GM19023 (cell line): ENCODE results near the gene TCEA2.
"Not testable (repeated sequence)": the region's sequence is repeated elsewhere in the genome, so short reads cannot be mapped to it uniquely, and the experiment has no call there.

ENCODE experiments used
- ATAC-seq: cut with Tn5 transposase; IDR thresholded peaks from one replicate; pipeline ENCODE4 v1.9.1; 2021; ENCODE audit warnings: mild to moderate bottlenecking, moderate library complexity; ENCODE audit not compliant: unreplicated experiment

TCEA2 gene

DNA sequence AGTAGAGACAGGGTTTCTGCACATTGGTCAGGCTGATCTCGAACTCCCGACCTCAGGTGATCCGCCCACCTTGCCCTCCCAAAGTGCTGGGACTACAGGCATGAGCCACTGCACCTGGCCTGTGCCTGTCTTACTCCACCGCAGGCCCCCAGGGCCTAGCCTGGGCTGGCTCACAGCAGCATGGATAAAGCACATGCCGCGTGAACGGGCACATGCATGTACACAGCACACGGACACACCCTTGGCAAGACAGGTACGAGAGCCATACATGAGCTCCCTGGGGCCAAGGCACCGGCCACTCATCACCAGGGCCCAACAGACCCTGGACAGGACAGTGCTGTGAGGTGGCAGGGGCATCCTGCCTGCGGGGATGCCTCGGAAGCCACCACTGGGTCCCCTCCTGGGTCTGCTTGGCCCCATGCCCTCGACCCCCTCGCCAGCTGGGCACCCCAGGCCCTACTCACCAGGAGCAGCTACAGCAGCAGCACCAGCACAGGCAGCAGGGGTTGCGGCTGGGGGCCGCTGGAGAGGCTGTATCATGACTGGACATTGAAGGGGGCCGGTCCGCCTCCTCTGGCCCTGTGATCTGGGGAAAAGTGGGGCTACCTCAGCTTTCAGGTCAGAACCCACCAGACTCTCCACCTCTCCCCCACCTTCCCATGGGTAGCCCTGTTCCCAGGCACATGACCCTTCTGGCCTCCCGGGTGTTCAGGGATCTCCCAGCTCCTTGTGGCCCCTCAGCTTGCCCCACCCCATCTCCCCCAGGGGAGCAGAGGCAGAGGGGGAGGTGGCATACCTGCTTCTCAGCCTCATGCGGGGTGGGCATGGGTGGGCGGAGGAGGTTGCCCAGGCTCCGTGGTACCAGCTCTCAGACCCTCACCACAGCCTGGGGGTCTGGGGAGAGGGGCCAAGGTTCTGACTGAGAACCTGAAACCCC is 13.3 kb downstream of the TCEA2 start:
- ATAC-seq, result no peak

DNA sequence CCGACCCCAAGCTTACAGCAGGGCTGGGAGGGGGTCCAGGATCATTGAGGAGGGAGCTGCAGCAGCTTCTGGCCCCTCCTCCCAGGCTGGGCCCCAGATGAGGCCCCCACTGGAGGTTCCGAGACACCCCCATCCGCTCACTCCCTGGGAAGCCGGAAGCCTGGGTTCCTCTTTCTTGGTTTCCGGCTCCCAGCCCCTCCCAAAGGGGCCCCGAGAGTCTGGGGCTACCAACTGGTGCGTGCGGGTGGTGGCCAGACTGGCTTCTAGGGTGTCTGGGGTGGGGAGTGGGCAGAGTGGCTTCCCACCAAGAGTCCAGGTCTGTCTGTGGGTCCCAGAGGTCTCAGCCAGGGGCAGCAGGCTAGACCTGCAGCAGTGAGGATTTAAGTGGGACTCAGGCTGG is 14.1 kb downstream of the TCEA2 start:
- no peak for ATAC-seq

DNA sequence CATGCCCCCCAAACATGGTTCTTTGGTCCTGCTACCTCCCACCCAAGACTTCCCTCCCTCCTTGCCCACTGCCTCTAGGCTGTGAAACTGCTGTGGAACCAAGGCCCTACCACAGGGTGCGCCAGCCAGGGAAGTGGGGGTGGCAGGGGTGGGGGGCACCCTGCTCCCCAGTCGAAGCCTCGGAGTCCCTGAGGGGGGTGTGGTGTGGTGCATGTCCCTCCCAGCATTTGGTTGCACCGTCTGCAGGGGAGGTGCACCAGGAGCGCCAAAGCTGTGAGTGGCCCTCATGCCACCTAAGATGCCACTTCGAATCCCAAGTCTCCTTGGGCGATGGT is 14.5 kb downstream of the TCEA2 start:
- ATAC-seq, result no peak

DNA sequence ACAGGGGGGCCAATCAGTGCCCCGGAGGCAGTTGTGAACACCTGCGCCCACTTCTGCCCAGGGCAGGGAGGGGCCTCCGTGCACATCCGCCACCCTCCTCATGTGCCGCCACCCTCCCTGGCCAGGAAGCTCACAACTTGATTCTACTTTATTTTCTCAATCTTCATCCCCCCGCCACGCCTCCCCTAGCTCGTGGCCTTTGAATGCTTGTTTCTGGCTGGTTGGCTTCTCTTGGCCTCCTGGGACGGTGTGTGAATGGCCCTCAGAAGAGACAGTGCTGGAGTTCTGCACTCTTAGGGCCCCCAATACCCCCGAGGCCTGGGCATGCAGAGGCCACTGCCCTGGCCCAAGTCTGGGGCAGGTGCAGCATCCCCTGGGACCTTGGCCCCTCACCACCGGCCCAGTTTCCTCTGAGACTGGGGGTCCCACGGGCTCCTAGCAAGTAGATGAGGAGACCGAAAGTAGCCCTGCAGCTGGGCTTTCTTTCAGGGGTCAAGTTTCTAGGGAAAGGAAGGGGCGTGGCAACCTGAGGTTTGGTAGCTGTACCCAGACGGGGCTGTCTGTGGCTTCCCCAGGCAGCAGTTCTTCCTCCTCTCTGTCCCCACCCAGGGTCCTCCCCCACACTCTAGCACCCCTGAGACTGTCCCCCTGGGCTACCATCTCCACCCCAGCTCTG is 15.0 kb downstream of the TCEA2 start:
- no peak for ATAC-seq

DNA sequence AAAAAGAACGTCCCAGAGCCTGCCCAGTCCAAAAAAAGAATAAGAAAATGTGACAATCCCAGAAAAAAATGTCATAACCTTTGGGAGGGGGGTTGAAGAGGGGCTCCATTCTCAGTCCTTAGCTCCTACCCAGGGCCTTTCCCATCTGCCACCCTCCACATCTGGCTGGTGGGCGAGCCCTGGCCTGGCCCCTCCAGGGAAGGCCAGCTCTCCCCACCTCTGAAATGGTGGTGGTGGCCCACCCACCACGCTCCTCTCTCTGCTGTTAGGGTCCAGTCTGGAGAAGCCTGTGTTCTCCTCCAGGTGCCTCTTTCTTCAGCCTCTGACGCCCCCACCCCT is 15.9 kb downstream of the TCEA2 start:
- no peak for ATAC-seq

DNA sequence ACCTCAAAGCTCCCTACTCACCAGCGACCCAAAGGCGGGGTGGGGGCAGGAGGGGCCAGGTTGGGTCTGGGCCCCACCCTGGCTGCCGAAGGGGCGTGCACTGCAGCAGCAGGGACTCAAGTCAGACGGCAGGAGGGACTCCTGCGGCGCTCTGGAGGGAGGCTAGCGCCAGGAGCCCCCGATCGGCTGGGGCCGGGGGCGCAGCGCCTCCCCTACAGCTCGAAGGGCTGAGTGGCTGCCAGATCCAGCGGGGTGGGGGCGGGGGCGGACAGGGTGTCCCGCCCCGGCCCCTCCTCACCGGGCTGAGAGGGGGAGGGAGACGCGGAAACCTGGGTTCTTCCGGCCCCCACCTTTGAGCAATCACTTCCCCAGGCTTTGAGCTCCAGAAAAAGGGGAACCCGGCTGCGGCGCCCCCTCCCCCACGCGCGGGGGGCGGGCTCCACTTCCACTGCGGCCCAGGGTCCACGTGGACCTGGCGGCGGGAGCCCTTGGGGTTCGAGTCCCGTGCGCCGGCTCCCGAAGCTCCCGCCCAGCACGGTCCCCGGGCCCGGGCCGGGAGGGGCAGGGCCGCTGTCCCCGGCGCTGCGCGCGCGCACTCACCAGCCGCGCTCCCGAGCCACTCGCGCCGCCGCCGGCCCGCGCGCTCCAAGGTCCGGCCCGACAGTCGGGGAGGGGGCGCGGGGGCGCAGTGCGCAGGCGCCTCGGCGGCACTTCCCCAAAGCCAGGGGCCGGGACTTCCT is 16.4 kb downstream of the TCEA2 start, which contains the start of gene RGS19:
Gene RGS19, minus strand, starts transcription at position 246 of the 740 bp plus-strand sequence. CDS start 2,632 bp downstream, outside the sequence.
- peak; percentile 46 for ATAC-seq

DNA sequence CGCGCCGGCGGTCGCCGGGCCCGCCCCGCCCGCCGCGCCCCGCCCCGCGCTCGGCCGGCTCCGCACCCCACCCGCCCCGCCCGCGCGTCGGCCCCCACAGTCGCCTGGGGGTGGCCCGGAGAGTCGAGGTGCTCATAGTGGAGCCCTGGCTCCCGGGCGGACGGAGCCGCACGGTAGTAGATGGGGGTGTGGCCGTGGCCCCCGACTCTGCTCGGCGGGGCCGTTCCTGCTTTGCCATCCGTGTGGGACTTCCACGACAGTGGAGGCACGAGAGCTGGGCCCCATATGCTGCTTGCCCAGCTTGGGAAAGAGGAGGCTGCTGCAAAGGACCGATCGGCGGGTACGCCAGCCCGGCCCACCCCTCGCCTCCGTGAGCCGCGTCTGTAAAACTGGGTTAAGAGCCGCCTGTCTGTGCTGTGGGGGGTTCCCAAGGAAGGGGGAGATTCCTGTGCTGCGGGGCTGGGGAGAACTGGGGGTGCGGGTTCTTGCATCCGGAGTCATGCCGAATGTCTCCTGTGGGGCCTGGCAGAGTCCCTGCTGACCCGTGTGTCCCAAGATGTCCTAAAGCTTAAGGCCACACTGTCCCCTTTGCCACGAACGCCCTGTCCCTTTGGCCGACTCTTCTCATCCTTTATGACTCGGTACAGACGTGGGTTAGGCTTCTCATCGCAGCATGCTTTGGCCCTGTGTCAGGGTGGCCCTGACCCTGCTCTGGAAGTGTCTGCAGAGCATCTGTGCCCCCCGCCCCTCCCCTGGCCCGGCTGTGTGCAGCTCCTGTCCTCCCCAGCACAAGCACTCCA is 17.2 kb downstream of the TCEA2 start, which contains the start of gene OPRL1:
Gene OPRL1, plus strand, starts transcription at position 70 of the 800 bp plus-strand sequence. CDS start 12,639 bp downstream, outside the sequence.
- ATAC-seq, result no peak

DNA sequence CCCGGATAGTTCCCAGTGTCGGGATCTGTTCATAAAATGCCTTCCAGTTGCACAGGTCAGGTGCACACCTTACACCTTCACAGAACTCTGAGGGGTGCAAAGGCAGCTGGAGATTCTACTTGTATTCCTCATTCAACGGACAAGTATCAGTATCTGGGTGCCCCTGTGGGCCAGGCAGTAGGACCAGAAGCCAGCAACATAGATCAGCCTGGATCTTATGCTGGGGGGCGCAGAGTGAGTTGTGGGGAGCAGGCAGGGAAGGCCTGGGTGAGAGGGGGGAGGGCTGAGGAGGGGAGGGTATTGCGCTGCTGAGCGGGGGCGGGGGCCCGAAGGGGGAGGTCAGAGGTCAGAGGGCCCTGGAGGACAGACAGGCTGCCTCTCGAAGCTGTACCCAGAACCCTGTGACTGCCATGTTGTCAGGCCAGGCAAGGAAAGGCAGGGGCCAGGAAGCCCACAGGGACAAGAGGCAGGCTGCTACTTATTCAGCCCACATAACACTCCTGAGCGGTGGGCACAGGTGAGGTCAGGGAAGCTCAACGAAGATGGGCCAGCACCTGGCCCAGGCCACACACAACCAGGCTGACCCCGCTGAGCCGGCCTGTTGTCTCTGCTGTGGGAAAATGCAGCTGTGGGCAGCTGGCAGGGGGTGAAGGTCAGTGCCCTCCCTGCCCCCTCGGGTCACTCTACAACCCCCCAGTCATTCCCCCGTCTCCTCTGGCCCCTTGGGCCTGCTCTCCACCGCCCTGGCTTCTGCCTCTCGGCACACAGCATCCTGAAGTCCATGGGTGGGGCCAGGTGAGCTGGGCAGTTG is 18.0 kb downstream of the TCEA2 start:
- ATAC-seq, result no peak

DNA sequence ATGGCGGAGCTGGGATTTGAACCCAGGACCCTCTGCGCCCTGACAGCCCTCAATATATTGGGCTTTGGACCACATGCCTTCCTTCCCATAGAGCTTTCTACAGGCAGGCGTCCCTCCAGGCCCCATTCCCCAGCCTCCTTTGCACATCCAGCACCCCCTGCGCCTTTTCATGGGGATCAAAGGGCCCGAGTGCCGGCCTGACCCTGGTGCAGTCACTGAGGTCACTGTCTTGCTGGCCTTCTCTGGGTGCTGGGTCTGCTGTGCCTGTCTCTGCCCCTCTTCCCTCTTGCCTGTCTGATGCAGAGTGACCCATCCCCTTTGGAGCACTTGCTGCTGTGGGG is 18.6 kb downstream of the TCEA2 start:
- ATAC-seq, result no peak

DNA sequence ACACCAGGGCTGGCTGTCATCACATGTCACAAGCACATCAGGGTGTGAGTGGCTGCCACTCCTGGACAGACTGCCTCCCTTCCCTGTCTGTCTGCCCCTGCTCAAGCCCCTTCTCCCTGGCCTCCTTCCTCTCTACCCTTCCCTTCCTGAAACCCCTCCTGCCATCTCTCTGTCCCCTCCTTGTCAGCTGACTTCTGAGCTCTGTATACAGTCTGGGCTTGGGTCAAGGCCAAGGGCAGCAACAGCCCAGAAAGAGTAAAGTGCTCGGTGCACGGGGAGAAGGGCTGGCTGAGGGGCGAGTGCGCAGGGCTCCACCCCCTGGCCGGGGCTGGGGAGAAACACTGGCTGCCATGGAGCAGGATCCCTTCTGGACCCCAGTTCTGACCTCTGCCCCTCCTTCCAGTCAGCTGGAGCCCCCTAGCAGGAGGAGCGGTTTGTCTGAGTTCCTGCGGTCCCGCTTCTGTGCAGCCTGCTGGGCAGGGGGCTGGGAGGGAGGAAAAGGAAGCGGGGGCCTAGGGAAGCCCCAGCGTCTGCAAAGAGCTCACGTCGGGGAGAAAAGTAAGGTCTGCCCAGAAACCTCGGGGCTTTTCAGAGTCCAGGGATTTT is 19.2 kb downstream of the TCEA2 start:
- ATAC-seq, result no peak

DNA sequence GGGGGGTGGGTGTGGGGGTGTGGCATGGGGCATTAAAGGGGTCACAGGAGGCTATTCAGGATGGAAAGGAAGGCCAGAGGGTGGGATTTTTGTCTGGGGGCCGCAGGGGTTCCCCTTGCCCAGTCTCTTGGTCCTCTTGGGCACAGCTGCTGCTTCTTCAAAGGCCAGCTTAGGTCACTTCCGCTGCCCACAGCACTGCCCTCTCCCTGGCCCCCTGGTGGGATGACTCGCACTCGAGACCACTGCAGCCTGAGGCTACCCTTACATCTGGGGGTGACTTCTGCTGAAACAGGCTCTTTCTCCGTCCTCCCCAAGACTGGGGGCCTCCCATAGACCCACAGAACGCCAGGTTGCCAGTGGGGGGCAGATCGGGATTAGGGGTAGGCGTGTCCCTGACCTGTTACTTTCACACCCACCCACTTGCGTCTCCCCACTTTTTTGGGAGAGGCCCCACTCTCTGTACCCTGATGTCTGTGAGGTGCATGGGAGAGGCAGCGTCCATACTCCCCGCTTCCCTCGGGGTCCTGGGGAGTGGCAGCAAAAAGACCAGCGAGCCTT is 19.9 kb downstream of the TCEA2 start:
- ATAC-seq, result no peak

DNA sequence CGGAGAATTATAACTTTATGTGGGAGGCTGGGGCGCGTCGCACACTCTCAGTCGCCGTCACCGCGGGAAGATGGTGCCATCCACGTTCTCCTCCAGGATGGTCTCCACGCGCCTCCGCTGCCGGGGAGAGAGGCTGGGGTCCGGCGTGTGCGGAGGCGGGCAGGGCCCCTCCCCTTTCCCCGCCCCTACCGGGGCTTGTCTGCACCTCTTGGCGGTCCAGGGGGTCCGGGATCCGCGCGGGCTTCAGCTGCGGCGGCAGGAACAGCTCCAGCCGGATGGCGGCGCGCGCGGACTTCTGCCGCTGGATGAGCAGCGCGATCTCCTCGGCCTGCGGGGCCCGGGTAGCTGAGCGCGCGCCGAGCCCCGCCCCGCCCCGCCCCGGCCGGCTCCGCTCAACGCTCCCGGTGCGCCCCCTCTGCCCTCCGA is 20.4 kb downstream of the TCEA2 start:
- no peak for ATAC-seq

DNA sequence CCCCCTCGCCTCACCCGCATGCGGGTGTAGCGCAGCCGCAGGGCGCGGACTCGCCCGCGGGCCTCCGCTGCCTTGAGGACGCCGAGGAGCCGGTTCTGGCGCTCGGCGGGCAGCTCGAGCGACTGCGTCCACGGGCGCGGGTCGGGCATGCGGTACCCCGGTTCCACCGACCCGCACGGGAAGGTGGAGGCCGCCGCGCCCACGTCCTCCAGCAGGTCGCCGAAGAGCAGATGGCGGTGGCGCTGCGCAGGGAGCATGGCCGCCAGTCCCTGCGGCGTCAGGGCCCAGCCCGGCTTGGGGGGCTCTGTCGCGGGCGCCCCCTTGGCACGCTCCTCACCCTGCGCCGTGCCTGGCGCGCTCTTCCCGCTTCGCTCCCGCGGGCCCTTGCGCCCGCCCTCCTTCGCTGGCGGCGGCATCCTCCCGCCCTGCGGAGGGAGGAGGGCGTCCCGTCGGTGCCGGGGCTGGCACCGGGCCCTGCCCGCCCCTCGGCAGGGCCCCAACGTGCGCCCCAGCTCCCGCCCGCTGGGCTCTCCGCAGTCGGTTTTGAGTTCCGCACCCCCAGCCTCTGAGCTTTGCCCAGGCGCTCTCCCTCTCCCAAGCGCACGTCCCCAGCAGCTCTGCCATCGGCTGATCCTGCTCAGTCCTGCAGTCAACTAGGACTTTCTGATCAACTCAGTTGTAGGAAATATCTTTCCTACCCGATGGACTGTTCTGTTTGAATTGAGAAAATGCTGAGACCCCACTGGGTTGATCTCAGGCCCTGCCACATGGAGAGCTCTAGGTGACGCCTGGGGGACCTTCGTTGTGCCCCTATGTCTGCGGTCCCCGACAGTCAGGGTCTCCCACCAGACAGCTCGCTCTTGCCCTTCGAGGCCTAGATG is 21.0 kb downstream of the TCEA2 start, which contains the start of gene LKAAEAR1:
Gene LKAAEAR1, minus strand, starts transcription at position 595 of the 881 bp plus-strand sequence. Its CDS starts 179 bp downstream, at position 416.
- no peak for ATAC-seq

DNA sequence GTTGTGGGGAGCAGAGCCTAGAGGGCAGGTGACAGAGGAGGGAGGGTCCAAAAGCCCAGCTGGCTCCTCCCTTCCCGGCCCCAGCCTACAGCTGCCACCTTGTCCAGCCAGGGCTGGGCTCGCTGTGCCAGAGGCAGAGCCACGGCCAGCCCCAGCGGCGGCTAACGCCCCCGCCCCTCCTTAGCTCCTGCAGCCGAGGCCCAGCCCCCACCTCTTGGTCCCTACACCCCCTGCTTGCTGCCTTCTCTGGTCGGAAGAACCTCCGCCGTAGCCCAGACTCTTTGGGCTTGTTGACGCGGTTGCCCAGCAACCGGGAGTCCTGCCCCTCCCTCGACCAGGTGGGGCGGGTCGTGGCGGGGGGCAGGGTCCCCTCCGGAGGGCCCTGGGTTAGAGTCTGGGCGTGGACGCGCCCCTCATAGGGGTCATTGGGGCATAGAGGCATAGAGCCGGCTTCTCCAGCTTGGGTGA is 21.7 kb downstream of the TCEA2 start:
- ATAC-seq, result no peak

DNA sequence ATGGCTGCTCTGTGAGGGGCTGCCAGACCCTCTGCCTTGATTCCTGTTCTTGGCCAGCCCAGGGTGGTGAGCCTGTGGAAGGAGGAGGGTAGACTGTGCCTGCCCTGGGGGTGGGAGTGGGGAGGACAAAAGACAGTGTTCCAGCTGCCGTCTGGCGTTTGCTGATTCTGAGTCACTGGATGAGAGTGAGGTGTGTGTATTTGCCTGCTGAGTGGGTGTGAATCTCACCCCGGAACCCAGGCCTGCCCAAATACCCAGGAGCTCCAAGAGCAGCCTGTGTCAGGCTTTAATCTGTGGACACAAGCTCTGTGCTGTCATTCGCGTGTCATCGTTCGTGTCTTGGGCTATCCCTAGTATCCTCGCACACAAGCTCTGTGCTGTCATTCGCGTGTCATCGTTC is 23.8 kb downstream of the TCEA2 start:
- ATAC-seq, result no peak

DNA sequence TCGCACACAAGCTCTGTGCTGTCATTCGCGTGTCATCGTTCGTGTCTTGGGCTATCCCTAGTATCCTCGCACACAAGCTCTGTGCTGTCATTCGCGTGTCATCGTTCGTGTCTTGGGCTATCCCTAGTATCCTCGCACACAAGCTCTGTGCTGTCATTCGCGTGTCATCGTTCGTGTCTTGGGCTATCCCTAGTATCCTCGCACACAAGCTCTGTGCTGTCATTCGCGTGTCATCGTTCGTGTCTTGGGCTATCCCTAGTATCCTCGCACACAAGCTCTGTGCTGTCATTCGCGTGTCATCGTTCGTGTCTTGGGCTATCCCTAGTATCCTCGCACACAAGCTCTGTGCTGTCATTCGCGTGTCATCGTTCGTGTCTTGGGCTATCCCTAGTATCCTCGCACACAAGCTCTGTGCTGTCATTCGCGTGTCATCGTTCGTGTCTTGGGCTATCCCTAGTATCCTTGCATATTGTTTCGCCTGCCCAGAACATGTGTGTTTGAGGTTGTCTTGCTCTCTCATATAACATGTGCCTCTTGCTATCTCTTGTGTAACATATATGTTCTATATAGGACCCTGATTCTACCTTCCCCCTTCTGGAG is 24.3 kb downstream of the TCEA2 start:
- not testable (repeated sequence) for ATAC-seq

DNA sequence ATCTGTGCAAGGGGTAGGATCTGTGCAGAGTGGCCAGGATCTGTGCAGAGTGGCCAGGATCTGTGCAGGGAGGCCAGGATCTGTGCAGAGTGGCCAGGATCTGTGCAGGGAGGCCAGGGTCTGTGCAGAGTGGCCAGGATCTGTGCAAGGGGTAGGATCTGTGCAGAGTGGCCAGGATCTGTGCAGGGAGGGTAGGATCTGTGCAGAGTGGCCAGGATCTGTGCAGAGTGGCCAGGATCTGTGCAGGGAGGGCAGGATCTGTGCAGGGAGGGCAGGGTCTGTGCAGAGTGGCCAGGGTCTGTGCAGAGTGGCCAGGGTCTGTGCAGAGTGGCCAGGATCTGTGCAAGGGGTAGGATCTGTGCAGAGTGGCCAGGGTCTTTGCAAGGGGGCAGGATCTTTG is 25.6 kb downstream of the TCEA2 start:
- not testable (repeated sequence) for ATAC-seq

DNA sequence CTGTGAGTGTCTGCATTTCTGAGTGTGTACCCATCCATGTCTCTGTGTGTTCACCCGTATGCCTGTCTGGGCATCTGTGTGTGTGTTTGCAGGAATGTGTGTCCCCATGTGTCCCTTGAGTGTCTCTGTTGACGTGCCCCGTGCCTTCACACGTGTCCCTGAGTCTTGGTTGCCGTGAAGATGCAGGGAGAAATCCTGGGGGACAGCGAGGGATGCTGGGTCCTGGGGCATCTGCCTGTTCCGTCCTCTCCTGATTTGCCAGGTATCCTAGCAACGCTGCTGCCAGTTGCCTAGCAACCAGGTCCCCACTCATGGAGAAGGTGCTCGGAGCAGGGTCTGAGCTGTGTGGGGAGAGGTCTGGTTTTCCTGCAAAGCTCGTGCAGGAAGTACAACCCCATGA is 27.2 kb downstream of the TCEA2 start:
- ATAC-seq, result no peak
